GM19328 (cell line): ENCODE data around the gene DPM3.
"Not testable (repeated sequence)": the region's sequence is repeated elsewhere in the genome, so short reads cannot be mapped to it uniquely, and the experiment has no call there.

Experiments
- ATAC-seq: cut with Tn5 transposase; IDR thresholded peaks from one replicate; pipeline ENCODE4 v1.9.1; 2021; ENCODE audit warnings: mild to moderate bottlenecking, moderate library complexity; ENCODE audit not compliant: unreplicated experiment

The DPM3 gene, protein sequence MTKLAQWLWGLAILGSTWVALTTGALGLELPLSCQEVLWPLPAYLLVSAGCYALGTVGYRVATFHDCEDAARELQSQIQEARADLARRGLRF

DNA sequence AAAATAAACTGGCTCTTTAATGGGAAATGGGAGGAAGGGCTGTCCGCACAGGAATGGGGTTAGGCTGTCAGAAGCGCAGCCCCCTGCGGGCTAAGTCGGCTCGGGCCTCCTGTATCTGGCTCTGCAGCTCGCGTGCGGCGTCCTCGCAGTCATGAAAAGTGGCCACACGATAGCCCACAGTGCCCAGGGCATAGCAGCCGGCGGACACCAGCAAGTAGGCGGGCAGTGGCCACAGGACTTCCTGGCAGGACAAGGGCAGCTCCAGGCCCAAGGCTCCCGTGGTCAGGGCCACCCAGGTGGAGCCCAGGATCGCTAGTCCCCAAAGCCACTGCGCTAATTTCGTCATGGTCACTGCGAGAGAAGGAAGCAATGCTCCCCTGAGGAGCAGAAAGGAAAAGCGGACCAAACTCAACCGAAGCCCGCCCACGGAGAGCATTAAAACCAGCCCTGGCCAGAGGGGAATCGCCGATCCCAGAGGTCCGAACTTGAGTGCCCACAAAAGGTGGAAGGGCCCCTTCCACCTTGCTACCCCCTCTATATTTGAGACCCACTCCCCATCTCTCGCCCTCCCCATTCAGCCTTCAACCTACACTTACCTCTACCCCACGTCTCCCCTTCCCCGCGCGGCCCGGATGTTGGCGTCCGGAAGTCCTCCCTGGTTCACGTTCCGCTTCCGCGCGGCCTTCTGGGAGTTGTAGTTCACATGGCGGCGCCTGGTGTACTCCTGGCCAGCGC is at the start of gene DPM3:
DPM3 (minus strand) TSS at position 637 of the 735 bp plus-strand sequence; CDS start at position 346, 291 bp downstream.
- peak; percentile 61 for ATAC-seq

DNA sequence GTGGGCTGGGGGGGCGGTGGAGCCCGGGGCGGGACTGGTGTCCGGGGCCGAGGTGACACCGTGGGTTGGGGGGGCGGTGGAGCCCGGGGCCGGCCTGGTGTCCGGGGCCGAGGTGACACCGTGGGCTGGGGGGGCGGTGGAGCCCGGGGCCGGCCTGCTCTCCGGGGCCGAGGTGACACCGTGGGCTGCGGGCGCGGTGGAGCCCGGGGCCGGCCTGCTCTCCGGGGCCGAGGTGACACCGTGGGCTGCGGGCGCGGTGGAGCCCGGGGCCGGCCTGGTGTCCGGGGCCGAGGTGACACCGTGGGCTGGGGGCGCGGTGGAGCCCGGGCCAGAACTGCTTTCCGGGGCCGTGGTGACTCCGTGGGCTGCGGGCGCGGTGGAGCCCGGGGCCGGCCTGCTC is 49.6 kb upstream of the DPM3 start:
- not testable (repeated sequence) for ATAC-seq

DNA sequence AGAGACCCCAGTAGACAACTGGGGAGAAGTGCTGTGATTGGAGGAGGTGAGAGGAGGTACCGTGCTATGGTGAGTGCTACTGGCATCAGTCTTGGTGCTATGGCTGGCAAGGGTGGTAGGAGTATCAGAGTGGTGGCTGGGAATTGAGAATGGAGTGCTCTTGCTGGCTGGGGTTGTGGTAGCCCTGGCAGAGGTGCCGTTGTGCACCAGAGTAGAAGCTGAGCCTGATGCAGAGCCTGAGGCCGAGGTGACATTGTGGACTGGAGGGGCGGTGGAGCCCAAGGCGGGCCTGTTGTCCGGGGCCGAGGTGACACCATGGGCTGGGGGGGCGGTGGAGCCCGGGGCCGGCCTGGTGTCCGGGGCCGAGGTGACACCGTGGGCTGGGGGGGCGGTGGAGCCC is 47.9 kb upstream of the DPM3 start:
- no peak for ATAC-seq

DNA sequence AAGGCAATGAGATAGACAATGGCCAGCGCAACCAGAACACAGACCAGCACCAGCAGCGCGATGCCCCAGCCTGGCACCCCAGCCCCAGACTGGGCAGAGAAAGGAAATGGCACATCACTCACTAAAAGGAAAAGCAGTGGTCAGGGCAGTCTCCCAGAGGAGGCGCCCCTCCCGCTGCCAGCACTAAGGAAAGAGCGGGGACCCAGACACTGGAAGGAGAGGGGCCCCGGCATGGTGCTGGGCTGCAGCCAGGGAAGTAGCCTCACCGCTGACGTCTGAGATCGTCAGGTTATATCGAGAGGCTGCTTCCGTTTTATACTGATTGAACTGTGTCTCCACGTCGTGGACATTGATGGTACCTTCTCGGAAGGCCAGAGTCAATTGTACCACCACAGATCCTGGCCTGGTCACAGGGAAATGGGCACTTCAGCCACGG is 47.1 kb upstream of the DPM3 start:
- ATAC-seq = no peak

DNA sequence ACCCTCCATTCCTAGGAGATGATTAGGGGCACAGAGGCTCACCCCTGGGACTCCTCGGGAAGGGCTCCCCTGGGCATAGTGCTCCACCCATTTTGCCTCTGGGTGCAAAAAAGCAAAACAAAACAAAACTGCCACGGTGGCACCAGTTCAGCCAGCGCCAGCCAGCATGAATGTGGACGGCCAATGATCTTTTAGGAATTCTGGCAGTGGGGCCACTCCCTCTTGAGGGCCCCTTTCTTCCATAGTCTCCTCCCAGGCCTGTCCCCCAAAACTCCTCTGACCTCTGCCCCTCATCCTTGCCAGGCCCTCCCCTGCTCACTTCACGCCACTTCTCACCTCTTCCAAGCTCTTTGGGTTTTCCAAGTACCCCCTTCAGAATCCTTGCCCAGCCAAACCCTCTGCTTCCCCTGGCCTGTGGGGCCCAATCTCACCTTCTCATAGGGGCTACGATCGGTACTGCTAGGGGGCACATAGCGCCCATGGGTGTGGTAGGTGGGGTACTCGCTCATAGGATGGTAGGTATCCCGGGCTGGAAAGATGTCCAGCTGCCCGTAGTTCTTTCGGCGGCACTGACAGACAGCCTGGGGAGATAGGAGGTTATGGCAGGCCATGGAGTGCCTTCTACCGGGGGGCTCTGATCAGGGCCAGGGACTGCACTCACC is 46.6 kb upstream of the DPM3 start:
- no peak for ATAC-seq

DNA sequence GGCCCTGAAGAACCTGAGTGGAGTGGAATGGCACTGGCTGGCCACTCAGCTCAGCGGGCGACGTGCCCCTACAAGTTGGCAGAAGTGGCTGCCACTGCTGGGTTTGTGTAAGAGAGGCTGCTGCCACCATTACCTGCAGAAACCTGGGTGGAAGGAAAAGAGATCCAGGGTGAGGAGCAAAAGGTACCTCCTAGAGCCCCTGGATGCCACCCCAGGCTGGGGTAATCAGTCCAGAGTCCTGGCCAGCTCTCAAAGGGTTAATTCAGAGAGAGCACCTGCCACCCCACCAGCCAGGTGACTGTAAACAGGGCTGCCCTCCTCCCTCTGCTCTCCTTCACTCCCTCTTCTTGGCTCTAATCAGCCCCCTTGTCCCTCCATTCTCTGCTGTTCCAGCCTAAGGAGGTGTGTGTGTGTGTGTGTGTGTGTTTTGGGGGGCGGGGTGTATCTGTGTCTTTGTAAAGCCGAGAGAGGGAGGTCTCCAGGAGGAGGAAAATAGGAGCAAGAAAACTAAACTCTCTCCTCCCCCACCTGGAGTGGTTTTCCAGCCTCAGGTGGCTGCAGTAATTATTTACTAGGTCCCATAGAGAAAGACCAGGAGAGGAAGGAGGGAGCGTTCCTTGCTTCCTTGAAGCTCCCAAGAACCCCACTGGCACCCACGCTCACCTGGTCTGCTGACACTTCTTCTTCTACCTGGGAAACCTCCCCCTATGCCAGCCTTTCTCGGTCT is 45.9 kb upstream of the DPM3 start:
- no peak for ATAC-seq

DNA sequence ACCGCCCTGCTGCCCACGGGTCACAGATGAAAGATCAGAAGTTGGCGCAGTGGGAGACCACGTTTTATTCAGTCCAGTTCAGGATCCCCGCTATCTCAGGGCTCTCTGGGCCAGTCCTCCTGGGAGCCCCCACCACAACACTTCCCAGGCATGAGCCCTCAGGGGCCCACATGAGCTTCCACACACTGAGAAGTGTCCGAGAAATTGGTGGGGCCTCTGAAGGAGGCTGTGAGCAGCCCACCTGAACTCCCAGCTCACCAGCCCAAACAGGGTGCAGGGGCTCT is 45.4 kb upstream of the DPM3 start:
- no peak for ATAC-seq

DNA sequence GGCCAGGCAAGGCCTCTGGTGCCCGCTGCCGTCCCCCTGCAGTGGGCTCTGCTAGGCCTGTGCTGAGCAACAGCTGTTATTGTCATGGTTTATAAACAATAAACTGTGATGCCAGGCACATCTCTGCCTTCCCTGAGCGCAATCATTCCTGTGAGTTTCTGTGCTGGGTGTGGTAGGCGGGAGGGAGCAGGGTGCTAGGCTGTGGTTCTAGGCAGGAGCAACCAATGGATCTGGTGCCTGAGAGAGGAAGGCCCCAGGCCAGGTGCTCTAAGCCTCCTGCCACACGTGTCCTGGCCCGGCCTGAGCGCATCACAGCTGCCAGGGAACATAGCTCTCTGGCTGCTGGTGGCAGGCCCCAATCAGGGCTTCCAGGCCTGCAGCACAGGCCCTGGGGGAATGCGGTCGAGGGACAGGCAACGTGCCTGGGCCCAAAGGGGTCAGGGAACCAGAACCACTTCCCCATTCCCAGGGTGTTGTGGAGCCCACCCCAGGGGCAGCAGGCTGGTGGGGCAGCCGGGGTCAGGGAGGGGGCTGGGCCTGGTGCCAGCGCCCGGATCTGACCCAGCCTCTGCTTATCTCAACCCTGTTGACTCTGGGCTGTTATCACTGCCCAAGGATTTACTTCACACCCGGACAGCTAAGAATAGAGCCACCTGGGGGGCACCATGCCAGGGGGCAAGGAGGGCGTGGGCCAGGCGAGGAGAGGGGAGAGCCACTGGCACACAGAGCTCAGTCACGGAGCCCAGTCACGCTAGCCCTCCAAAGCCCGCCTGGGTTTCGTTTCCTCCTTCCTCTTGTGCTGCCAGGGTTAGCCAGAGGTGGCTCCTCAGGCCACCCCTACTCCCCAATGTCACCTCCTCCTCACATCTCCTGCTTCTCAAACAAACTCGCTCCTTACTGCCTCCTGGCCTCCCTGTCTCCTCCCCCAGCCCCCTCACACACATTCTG is 44.8 kb upstream of the DPM3 start:
- no peak for ATAC-seq

DNA sequence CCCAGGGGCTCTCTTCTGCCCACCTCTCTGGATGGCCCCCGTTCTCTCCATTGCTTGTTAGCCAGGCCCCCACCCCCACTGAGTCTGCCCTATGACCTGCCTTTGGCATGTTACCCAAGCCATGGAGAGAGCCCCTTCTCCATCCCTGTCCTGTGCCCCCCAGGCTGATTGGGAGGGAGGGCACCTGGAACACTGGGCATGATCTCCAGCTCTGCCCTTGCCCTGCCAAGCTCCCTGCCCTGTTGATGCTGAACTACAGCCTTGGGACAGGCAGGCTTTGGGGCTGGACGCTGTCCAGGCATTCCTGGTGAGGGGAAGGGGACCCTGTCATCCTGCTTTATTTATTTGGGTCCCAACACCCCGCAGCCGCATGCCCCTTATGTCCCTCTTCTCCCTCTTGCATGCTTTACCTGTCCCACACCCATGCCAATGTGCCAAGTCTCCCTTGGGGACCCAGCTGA is 44.0 kb upstream of the DPM3 start:
- no peak for ATAC-seq

DNA sequence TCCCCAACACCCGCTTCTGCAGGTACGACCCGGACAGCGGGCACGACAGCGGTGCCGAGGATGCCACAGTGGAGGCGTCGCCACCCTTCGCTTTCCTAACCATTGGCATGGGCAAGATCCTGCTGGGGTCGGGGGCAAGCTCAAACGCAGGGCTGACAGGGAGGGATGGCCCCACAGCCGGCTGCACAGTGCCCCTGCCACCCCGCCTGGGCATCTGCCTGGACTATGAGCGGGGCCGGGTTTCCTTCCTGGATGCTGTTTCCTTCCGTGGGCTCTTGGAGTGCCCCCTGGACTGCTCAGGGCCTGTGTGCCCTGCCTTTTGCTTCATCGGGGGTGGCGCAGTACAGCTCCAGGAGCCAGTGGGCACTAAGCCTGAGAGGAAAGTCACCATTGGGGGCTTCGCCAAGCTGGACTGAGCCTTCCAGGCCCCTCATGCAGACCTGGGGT is 43.5 kb upstream of the DPM3 start:
- no peak for ATAC-seq

DNA sequence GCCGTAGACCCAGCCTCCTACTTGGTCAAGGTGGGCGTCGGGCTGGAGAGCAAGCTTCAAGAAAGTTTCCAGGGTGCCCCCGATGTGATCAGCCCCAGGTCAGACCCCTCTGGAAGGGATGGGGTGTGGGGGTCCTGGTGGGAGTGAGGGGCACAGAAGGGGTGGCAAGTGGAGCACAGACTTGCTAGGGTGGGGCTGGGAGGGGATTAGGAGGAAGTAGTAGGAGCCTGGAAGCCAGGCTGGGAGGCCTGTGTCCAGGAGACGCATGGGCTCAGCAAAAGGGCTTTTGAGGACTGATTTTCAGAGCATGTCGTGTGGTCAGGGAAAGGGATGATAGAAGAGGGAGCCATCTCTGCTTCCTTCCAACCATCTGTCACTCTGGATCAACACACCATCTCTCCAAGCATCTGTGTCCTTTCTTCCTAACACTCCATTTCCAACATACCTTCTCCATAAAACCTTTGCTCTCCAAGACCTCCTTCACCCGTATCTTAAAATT is 41.8 kb upstream of the DPM3 start:
- ATAC-seq = no peak

DNA sequence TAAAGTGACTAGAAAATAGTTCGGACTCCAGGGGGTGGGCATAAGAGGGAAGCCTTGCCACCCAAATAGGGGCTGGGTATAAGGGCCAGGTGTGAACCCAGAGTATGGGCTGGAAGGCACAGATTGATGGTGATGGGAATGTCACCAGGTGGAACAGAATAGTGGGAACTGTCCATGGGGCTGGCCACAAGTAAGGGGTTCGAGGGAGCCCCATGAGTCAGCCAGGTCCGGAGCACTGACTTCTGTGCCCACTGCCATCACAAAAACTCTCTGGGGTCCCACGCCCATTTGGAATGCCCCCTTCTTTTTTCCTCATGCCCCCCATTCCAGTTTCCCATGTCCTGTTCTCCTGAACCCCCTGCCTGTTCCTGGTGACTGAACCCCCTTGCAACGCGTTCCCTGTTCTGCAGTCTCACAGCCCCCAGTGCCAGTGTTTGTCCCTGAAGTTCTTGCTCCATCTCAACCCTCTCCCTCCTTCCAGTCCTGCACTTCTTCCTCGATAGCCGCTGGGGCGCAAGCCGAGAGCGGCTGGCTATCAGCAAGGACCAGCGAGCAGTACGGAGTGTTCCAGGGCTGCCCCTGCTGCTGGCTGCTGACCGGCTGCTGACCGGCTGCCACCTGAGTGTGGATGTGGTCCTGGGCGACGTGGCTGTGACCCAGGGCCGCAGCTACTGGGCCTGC is 41.2 kb upstream of the DPM3 start:
- no peak for ATAC-seq

DNA sequence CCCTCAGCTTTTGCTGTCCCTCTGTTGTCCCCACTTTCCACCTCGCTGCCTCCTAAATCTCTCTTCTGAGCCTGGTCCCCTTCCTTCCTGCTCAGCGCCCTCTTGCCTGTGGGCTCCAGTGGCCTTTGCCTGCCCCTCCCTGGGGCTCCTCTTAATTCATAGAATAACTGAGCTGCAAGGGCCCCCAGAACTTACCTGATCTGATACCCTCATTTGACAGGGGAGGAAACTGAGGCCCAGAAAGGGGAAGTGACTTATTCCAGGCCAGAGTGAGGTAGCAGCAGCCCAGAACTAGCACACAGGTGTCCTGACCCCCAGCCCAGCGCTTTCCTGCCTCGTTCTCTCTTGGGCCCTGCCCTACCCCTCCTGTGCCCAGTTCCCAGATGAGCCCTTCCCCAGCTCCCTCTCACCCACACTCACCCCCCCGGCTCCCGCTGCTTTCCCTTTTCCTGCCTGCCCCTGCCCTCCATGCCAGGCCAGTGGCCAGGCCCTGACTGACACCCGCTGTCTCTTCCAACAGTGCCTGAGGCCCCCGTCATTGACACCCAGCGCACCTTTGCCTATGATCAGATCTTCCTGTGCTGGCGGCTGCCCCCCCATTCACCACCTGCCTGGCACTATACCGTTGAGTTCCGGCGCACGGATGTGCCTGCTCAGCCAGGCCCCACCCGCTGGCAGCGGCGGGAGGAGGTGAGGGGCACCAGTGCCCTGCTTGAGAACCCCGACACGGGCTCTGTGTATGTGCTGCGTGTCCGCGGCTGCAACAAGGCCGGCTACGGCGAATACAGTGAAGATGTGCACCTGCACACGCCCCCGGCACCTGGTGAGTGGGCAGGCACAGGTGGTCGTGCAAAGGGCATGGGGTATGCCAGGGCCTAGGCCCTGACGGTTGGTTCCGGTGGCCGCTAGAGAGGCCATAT is 39.0 kb upstream of the DPM3 start:
- ATAC-seq = no peak

DNA sequence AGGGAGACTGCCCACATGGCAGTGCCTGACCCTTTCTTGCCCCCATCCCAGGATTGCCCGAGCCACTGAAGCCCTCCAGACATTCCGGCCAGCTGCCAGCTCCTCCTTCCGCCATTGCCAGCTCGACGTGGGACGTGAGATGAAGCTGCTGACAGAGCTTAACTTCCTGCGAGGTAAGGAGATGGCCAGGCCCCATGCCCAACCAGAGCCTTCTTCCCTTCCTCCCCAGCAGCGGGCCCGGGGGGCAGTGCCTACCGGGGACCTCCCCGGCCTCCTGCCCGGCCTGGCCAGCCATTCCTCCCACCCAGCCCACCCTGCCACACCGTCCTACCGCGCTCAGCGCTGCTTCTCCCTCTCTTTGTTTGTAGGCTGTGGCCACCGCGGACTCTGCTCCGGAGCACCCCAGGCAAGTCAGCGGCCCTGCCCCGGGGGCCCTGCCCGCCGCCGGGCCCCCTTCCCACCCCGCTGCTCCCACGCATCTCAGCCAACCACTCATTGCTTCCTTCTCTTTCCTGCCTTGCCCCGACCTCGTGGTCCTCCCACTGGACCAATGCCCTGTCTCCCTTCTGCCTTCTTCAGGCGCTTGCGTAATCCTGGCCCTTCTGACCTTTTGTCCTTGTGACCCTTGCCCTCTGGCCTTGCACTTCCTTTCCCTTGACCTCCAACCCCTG is 38.2 kb upstream of the DPM3 start:
- ATAC-seq = no peak

DNA sequence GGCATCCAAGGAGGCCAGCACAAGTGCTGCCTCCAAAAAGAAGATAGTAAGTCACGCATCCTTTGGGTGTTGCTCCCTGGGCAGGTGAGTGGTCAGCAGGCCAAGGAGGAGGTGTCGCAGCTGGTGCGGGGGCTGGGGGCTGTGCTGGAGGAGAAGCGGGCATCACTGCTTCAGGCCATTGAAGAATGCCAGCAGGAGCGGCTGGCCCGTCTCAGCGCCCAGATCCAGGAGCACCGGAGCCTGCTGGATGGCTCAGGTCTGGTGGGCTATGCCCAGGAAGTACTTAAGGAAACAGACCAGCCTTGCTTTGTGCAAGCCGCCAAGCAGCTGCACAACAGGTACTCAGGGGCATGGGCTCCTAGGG is 37.6 kb upstream of the DPM3 start:
- no peak for ATAC-seq

DNA sequence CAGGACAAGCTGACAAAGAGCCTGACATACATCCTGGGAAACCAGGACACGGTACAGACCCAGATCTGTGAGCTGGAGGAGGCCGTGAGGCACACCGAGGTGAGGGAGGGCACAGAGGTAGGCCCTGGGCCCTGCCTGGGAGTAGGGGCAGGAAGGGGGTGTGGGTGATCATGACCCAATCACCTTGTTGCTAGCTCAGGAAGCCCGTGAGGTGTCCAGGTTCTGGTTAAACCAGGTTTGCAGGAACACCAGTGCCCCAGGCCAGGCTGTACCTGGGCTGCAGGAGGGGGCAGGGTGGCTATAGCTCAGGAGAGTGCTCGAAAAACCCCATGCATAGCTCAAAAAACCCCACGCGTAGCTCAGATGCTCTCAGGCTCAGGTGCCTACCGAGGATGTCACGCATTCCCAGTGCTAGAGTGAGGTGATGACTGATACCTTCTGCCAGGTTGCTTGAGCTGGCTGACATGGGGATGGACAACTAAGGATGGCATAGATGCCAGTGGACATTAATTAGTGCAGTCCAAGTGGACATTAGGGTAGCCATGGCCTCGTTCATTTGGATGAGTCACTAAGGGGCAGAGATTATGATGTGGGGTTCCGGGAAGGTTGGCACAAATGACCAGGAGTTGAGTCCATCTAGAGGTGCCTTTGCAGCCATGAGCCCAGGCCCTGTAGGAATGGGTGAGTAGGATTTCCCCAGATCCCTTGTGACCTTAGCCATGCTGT is 37.0 kb upstream of the DPM3 start:
- no peak for ATAC-seq

DNA sequence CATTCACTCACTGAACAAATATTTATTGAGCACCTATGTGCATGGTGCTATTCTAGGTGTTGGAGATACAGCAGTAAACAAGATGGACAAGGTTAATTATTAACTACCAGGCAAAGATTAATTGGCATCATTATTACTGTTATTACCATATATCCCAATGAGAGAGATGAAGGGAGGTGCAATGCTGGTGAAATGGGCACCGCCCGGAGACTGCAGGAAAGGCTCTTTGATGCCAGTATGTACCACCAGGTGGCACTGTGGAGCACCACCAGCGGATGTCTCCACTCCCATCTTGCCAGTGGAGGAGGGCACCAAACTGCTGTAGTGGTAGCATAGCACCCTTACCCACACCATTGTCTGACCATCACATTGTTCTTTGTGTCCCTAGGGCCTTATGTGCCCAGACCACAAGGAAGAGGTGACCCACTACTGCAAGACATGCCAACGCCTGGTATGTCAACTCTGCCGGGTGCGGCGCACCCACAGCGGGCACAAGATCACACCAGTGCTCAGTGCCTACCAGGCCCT is 36.3 kb upstream of the DPM3 start:
- no peak for ATAC-seq
